ENCODE data around the gene SMIM9.
A peak's percentile ranks its signal among the peaks of the same experiment; 100 is the strongest.

SMIM9 gene

DNA sequence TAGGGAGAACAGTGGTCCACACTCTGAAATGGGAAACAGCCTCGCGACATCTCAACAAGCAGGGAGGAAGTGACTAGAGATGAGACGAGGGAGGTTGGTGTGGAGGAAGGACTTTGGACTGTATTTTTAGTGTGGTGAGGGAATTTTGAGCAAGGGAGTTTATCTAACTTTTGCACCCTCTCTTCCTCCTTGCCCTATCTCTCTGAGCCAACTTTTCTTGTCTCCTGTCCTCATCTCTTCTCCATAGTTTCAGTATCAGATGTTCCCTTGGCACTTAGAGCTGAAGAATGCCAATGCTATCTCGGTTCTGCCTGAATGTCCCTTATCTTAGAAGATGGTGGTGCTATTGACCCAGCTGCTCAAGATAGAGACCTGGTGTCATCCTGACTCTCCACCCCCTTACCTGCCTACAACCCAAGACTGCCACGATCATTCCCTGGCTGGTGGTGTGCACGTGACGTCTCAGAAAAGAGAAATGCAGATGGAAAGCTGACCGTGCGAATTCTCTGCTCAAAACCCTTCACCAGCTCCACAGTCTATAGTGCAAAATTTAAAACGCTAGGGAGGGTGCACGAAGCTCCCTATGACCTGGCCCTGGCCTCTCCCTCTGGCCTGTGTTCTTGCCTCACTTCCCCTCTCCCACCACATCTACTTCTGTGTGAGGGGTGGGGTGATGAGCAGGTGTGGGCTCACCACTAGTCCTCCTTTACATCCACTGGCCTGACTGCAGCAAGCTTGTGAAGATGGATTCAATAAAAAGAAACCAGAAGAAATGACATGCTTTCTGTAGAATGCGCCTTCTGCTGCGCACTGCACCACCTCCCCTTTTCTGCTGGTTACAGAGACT, 50.1 kb downstream of the SMIM9 start:
- DNase-seq (ENCODE audit: extremely low read depth in 1 of 2, low read depth in 1 of 2): no peak

DNA sequence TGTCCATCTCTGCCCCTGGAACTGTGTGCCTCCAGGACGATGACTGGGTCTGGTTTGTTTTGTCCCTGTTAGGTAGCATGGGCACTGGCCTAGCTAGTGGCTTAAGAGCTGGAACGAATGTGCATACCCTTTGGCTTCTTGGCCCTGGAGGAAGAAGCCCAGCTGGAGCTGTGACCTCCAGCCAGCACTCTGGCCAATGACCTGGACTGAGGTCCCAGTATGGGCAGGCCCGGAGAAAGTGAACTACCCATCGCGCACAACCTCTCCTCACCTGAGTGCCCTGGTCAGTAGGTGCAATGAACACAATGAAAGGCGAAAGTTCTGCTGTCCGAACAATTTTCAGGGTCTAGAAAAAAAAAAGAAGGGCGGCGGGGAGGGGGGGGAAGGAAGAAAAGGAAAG, 53.5 kb downstream of the SMIM9 start:
- no peak for DNase-seq (ENCODE audit: extremely low read depth in 1 of 2, low read depth in 1 of 2)

DNA sequence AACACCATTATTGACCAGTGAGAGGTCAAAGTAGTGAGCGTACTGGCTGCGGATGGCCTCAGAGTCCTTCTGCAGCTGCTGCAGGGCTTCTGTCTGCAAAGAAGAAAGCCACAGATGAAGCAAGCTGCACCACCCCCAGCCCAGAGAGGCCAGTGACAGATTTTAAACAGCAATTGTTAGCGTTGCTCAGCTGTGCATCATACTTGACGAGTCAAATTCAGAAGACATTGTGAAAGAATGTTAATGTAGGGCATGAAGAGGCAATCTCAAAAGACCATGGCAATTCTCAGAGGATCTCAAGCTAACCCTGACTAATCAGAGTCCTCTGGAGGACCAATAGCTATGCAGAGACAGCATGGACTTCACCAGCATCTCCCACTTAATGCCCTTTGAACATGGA, 55.2 kb downstream of the SMIM9 start:
- DNase-seq (ENCODE audit: extremely low read depth in 1 of 2, low read depth in 1 of 2): no peak

DNA sequence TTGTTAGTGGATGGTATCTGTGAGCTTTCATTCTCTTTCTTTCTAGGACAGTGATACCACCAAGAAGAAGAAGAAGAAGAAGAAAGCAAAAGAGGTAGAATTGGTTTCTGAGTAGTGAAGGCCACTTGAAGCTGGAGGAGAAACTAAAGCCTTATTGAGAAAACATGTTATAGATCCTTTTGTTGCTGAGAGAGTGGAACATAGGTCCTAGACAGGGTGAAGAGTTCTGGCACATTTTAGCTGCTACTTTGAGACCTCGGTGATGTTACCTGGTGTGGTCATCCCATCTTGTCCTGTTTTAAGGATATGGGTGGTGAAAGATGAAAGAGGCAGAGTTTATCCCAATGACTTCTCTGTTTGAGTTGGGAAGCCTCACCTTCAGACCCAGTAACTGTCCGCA, 57.7 kb downstream of the SMIM9 start:
- DNase-seq (ENCODE audit: extremely low read depth in 1 of 2, low read depth in 1 of 2): no peak

DNA sequence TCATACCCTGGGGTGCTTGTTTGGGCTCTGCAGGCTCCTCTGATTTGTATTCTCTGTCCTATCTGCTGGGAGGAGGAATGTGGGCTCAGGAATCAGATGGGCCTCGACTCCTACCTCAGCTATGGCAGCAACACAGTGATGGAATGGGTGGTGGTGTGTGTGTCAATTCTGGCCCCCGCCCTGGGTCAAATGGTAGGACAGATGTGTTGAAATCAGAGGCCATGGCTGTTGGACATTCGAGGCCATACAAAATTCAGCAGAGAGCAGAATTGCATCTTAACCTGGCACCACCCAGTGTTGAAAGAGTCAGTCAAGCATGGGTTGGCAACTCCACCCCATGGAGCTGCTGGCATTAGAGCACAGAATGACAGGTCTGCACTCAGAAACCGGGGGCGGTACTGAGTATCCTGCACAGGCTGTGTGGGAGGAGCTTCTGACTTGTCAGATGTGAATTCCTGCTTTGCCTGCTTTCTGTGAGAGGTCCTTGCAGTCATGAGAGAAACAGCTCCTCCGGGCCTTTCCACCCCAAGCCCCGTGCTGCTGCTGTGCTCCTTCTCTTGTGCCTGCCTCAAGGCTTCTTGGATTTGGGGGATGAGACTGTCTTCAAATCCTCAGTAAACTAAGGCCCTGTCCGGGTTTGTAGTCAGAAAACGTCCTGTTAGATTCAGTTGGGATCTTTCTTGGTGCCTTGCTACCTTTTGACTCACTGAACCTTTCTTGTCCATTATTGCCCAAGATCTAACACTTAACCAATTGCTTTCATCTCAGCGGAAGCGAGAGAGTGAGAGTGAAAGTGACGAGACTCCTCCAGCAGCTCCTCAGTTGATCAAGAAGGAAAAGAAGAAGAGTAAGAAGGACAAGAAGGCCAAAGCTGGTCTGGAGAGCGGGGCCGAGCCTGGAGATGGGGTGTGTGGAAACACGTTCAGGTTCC, 58.8 kb downstream of the SMIM9 start:
- peak in 1 of 2 donors; percentile 23 for DNase-seq (ENCODE audit: extremely low read depth in 1 of 2, low read depth in 1 of 2)

DNA sequence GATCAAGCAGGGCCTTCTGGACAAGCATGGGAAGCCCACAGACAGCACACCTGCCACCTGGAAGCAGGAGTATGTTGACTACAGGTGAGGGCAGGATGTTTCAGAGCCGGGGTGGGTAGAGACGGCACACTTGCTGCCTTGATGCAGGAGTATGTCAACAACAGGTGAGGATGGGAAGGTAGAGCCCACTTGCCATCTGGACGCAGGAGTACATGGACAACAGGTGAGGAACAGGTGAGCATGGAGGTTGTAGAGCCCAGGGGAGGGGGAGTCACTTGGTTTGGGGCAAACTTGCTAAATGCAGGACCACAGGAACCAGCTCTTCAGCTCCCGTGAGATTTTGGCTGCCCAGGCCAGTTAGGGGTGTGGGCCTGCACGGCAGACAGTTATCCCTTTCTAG, 59.8 kb downstream of the SMIM9 start:
- DNase-seq (ENCODE audit: extremely low read depth in 1 of 2, low read depth in 1 of 2): no peak
